Karpas-422 (cell line): ENCODE measurements around the gene PHF19. TPM values are rescaled to one million over a fixed set of nuclear protein-coding genes. Genes with fewer than 3 reads are reported as not detected.

Experiments used
- DNase-seq: peaks from one replicate; pipeline ENCODE4 v3.0.0-alpha.2; 2015
- H2AFZ ChIP-seq: fragments of 200-600 bp; sonication (generic); 2 replicates; pipeline ENCODE4 v1.6.1; 2014; ENCODE audit warnings: antibody characterized with exemption, low read length, mixed read lengths
- H3K27ac ChIP-seq: fragments of 200-600 bp; sonication (generic); 2 replicates; pipeline ENCODE4 v1.5.1; 2014; ENCODE audit warnings: mild to moderate bottlenecking, low read length, moderate library complexity
- H3K27me3 ChIP-seq: fragments of 200-600 bp; sonication (generic); 2 replicates; pipeline ENCODE4 v1.6.1; 2014; ENCODE audit warnings: low read length, mixed read lengths
- H3K36me3 ChIP-seq: fragments of 200-600 bp; sonication (generic); 2 replicates; pipeline ENCODE4 v1.6.1; 2014; ENCODE audit warnings: low read length, mixed read lengths; ENCODE audit not compliant: insufficient read depth
- H3K4me1 ChIP-seq: fragments of 200-600 bp; sonication (generic); 2 replicates; pipeline ENCODE4 v1.6.1; 2014; ENCODE audit warnings: mild to moderate bottlenecking, low read length, mixed read lengths
- H3K4me2 ChIP-seq: fragments of 200-600 bp; sonication (generic); 2 replicates; pipeline ENCODE4 v1.6.1; 2014; ENCODE audit warnings: low read length, low read depth, mild to moderate bottlenecking; ENCODE audit not compliant: poor library complexity, severe bottlenecking
- H3K4me3 ChIP-seq: fragments of 200-600 bp; sonication (generic); 2 replicates; pipeline ENCODE4 v1.5.1; 2014; ENCODE audit warnings: mild to moderate bottlenecking, antibody characterized with exemption, low read length, mixed read lengths
- H3K79me2 ChIP-seq: fragments of 200-600 bp; sonication (generic); 2 replicates; pipeline ENCODE4 v1.6.1; 2014; ENCODE audit warnings: mild to moderate bottlenecking, low read length, mixed read lengths
- H3K9ac ChIP-seq: fragments of 200-600 bp; sonication (generic); 2 replicates; pipeline ENCODE4 v1.6.0; 2014; ENCODE audit warnings: low read length
- H3K9me2 ChIP-seq: fragments of 200-600 bp; sonication (generic), shearing (Covaris generic); replicated peaks from 2 replicates; pipeline ENCODE4 v1.6.0; 2014; ENCODE audit warnings: mild to moderate bottlenecking, low read length, moderate library complexity; ENCODE audit not compliant: insufficient read depth
- H3K9me3 ChIP-seq: fragments of 300-700, 200-600 bp; sonication (generic); 2 replicates; pipeline ENCODE4 v1.6.1; 2014; ENCODE audit warnings: low read length, mixed read lengths
- H4K20me1 ChIP-seq: fragments of 200-600 bp; sonication (generic); 2 replicates; pipeline ENCODE4 v1.6.1; 2014; ENCODE audit warnings: mild to moderate bottlenecking, antibody characterized with exemption, low read length, low read depth; ENCODE audit not compliant: insufficient read depth
- total RNA-seq: library from RNA; depleted of rRNA; stranded (reverse); fragments of >200 nt; shearing (Covaris generic); gene quantifications from 2 replicates; pipeline ENCODE4 v1.2.3, GENCODE V29; 2014; ENCODE audit warnings: low replicate concordance

Gene PHF19
- total RNA-seq, 1 experiment from 2014 or later: 34.8 TPM

DNA sequence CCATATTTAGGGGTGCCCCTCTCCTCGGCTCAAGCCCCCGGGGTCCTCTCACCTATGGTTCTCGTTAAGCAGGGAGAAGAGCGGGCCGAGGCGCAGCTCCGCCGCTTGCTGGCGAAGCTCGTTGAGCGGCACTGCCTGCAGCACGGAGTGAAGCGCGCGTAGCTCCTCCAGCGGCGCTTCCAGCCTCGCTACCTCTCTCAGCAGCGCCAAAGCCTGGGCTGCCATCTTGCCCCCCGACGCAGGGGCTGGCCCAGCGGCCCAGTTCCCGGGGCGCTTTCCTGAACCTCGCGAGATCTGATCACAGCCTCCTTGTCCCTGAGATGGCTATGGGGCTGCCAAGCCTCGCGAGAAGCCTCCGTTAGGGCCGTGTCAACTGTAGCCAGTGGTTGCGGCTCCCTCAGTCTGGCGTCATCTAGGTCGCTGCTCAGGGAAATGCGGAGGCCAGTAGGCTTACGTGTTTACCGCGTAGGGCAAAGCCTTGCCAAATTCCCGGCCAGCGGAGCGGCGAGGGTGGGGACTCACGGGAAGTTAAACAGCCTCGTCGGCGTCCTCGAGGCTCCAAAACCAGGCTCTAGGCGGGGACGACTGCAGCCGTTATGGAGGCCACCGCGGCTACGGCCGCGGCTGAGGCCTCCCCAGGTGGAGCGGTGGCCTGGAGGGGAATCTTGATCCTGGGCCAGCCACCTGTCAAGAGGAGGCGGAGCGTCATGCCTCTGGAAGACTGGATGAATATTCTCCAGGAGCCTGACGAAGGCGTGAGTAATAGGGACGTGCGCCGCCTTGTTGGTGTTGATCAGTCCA, 34.1 kb downstream of the PHF19 start, which contains the start of gene PSMD5:
PSMD5 (minus strand) TSS at position 238 of the 801 bp plus-strand sequence; CDS start at position 225, 13 bp downstream.
- Histone ChIP-seq H3K4me3 (peak within 1 kb of the TSS; percentile 84), H3K36me3 (peaks cover 16% of the 10 kb centered on the region), H4K20me1 (peaks cover 8% of the 10 kb centered on the region; the same call in 1 of the 2 replicates), H2AFZ (peak within 1 kb of the TSS; percentile 82; the same call in 1 of the 2 replicates), H3K9me2 (no peaks in the 10 kb centered on the region), H3K27me3 (no peaks in the 10 kb centered on the region), H3K9ac (peak within 1 kb of the TSS; percentile 92), H3K9me3 (no peaks in the 10 kb centered on the region), H3K27ac (peak within 1 kb of the TSS; percentile 87), H3K4me2 (peak within 1 kb of the TSS; percentile 76), H3K4me1 (peaks cover 70% of the 10 kb centered on the region), H3K79me2 (peaks cover 69% of the 10 kb centered on the region)
- DNase-seq: peak; percentile 99

DNA sequence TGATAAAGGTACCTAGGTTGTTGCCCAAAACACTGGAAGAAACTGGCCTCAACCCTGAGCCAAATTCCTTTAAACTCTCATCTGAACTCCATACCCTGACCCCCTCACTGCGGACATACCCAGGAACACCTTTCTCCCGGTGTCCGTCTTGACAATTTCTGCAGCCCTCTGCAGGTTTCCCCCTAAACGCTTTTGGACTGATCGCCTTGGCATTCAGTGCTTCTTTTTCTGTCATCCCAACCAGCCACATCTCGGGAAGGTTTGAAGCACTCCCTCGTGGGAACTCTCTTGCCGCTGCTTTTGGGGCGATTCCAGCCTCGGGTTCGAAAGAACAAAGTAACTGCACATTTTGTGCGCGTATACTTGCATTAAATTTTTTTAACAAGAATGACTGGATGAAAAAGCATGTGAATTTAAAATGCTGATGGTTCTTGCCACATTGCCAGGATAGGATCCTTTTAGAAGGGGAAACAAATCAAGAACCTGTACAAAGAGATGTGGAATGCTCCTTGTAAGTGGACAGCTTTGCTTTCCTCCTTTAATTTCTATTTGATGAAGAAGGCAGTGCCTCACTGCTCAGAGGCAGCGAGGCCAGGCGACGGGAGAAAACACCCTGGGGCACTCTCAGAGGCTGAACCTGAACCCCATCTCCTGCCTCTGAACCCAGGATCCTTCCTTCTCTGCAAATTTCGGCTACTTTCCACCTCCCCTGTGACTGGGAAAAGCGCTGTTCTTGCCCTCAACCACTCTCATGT, 34.9 kb downstream of the PHF19 start:
- Histone ChIP-seq H3K27ac (peak overlapping the region; percentile 72), H2AFZ (no peak overlapping the region), H3K4me3 (peak overlapping the region; percentile 84), H3K4me2 (peak overlapping the region; percentile 76), H3K9me3 (no peaks in the 10 kb centered on the region), H3K9me2 (no peaks in the 10 kb centered on the region), H3K79me2 (peaks cover 77% of the 10 kb centered on the region), H4K20me1 (peaks cover 8% of the 10 kb centered on the region; the same call in 1 of the 2 replicates), H3K4me1 (peaks cover 63% of the 10 kb centered on the region), H3K9ac (peak overlapping the region; percentile 92), H3K27me3 (no peaks in the 10 kb centered on the region), H3K36me3 (peaks cover 21% of the 10 kb centered on the region)
- DNase-seq: peak; percentile 62

GRCh38 chr9:120839146-120839545, 37.8 kb downstream of the PHF19 start:
- Histone ChIP-seq H3K36me3 (peaks cover 32% of the 10 kb centered on the region), H3K4me2 (peak overlapping the region; percentile 15), H3K79me2 (peaks cover 91% of the 10 kb centered on the region)

GRCh38 chr9:120837921-120838320, 39.1 kb downstream of the PHF19 start:
- Histone ChIP-seq H3K36me3 (peaks cover 36% of the 10 kb centered on the region), H3K79me2 (peaks cover 84% of the 10 kb centered on the region), H3K4me3 (no peak overlapping the region)

More at GRCh38 chr9:120839146-120839545, 37.8 kb downstream of the PHF19 start:
- H4K20me1 ChIP-seq: peaks cover 8% of the 10 kb centered on the region; the same call in 1 of the 2 replicates
- DNase-seq: no peak
- peak overlapping the region; percentile 25; the same call in 1 of the 2 replicates for H3K27ac ChIP-seq
- H3K9ac ChIP-seq: no peak overlapping the region
- no peak overlapping the region for H2AFZ ChIP-seq
- H3K4me1 ChIP-seq: peaks cover 33% of the 10 kb centered on the region
- H3K27me3 ChIP-seq: no peaks in the 10 kb centered on the region
- H3K4me3 ChIP-seq: no peak overlapping the region
- no peaks in the 10 kb centered on the region for H3K9me3 ChIP-seq
- no peaks in the 10 kb centered on the region for H3K9me2 ChIP-seq

DNA sequence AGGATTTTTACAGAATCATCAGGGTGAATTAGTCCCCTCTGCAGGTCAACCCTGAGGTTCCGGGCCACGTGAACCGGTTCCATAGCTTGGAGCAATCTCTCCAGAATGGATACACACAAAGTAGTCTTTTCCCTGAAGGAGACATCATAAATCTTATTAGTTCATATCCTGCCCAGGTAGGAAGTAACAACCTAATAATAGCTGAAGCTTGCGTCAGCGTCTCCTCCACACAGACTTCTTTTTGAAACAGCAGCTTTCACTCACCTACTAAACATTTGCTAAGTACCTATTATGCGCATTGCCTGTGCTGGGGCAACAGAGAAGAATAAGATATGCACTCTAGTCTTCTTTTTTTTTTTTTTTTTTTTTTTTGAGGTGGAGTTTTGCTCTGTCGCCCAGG, 43.7 kb downstream of the PHF19 start:
- H3K36me3 ChIP-seq: peaks cover 60% of the 10 kb centered on the region
- H3K27ac ChIP-seq: no peak overlapping the region
- H3K4me2 ChIP-seq: no peak overlapping the region

More at GRCh38 chr9:120837921-120838320, 39.1 kb downstream of the PHF19 start:
- no peak overlapping the region for H3K9ac ChIP-seq
- peaks cover 8% of the 10 kb centered on the region; the same call in 1 of the 2 replicates for H4K20me1 ChIP-seq
- peaks cover 22% of the 10 kb centered on the region for H3K4me1 ChIP-seq
- H3K27ac ChIP-seq: no peak overlapping the region
- no peaks in the 10 kb centered on the region for H3K9me2 ChIP-seq
- no peak overlapping the region for H2AFZ ChIP-seq
- H3K9me3 ChIP-seq: no peaks in the 10 kb centered on the region
- no peak for DNase-seq
- H3K4me2 ChIP-seq: no peak overlapping the region
- no peaks in the 10 kb centered on the region for H3K27me3 ChIP-seq

GRCh38 chr9:120832807-120833206, 44.2 kb downstream of the PHF19 start:
- no peak overlapping the region for H3K9ac ChIP-seq
- H2AFZ ChIP-seq: no peak overlapping the region
- peaks cover 50% of the 10 kb centered on the region for H3K79me2 ChIP-seq
- no peak overlapping the region for H3K27ac ChIP-seq
- H3K9me3 ChIP-seq: no peaks in the 10 kb centered on the region
- no peaks in the 10 kb centered on the region for H3K9me2 ChIP-seq
- H4K20me1 ChIP-seq: no peaks in the 10 kb centered on the region
- no peak overlapping the region for H3K4me2 ChIP-seq
- H3K4me3 ChIP-seq: no peak overlapping the region
- H3K27me3 ChIP-seq: no peaks in the 10 kb centered on the region
- no peaks in the 10 kb centered on the region for H3K4me1 ChIP-seq
- peaks cover 55% of the 10 kb centered on the region for H3K36me3 ChIP-seq
- no peak for DNase-seq

More for the DNA sequence above, 43.7 kb downstream of the PHF19 start:
- H3K9ac ChIP-seq: no peak overlapping the region
- no peaks in the 10 kb centered on the region for H4K20me1 ChIP-seq
- H3K4me1 ChIP-seq: no peaks in the 10 kb centered on the region; the same call in 1 of the 2 replicates
- peaks cover 55% of the 10 kb centered on the region for H3K79me2 ChIP-seq
- no peak overlapping the region for H2AFZ ChIP-seq
- no peaks in the 10 kb centered on the region for H3K27me3 ChIP-seq
- no peaks in the 10 kb centered on the region for H3K9me2 ChIP-seq
- no peaks in the 10 kb centered on the region for H3K9me3 ChIP-seq
- no peak overlapping the region for H3K4me3 ChIP-seq
- no peak for DNase-seq

GRCh38 chr9:120830865-120831264, 46.1 kb downstream of the PHF19 start:
- H3K27ac ChIP-seq: no peak overlapping the region
- no peaks in the 10 kb centered on the region for H3K27me3 ChIP-seq
- no peaks in the 10 kb centered on the region for H3K4me1 ChIP-seq
- no peak overlapping the region for H3K4me2 ChIP-seq
- no peaks in the 10 kb centered on the region for H4K20me1 ChIP-seq
- H3K9me3 ChIP-seq: no peaks in the 10 kb centered on the region
- H3K36me3 ChIP-seq: peaks cover 65% of the 10 kb centered on the region
- no peak overlapping the region for H2AFZ ChIP-seq
- H3K9me2 ChIP-seq: no peaks in the 10 kb centered on the region
- H3K4me3 ChIP-seq: no peak overlapping the region
- no peak for DNase-seq
- H3K9ac ChIP-seq: no peak overlapping the region
- H3K79me2 ChIP-seq: peaks cover 33% of the 10 kb centered on the region

GRCh38 chr9:120830151-120830550, 46.8 kb downstream of the PHF19 start:
- peaks cover 65% of the 10 kb centered on the region for H3K36me3 ChIP-seq

More at GRCh38 chr9:120830151-120830550, 46.8 kb downstream of the PHF19 start:
- no peak for DNase-seq
- Histone ChIP-seq H3K4me1 (no peaks in the 10 kb centered on the region), H3K4me2 (no peak overlapping the region), H3K9me3 (no peaks in the 10 kb centered on the region), H3K27ac (no peak overlapping the region), H3K27me3 (no peaks in the 10 kb centered on the region), H3K9ac (no peak overlapping the region), H4K20me1 (no peaks in the 10 kb centered on the region), H3K9me2 (no peaks in the 10 kb centered on the region), H3K4me3 (no peak overlapping the region), H2AFZ (no peak overlapping the region), H3K79me2 (peaks cover 27% of the 10 kb centered on the region)
